ENCODE data around the gene ZBED6. TPM values are rescaled to one million over a fixed set of nuclear protein-coding genes. Genes with fewer than 3 reads are reported as not detected.

ZBED6 gene
- total RNA-seq, 1 experiment from 2014 or later, result 6.4 TPM

GRCh38 chr1:203842559-203842876 lies 47.1 kb downstream of the ZBED6 start:
- DNase-seq (ENCODE audit: low read depth), result no peak

- no peak for DNase-seq (ENCODE audit: low read depth)
These were observed 48.0 kb downstream of the ZBED6 start for GRCh38 chr1:203843435-203843834.

Other genes starting within 250 kb of the ZBED6 start
- gene ATP2B4, start 168.8 kb upstream of the ZBED6 start, total RNA-seq (2014; rRNA removed; shearing (Covaris generic)), result 55.2 and 85.4 TPM in 2 replicates
- gene LAX1, start 30.4 kb upstream of the ZBED6 start, total RNA-seq (2014; rRNA removed; shearing (Covaris generic)), result not detected in 2 replicates
- 81.1 and 108 TPM in 2 replicates for gene ZC3H11A, start within 50 bp of the ZBED6 start, total RNA-seq (2014; rRNA removed; shearing (Covaris generic))
- gene SNRPE, start 66.0 kb downstream of the ZBED6 start, total RNA-seq (2014; rRNA removed; shearing (Covaris generic)), result 166 and 272 TPM in 2 replicates